Choroid plexus epithelial cell (primary cell): Measurements from ENCODE around the gene BLCAP.
"Not testable (repeated sequence)": the region's sequence is repeated elsewhere in the genome, so short reads cannot be mapped to it uniquely, and the experiment has no call there.

Experiments
- DNase-seq: peaks from one replicate; pipeline ENCODE4 v3.0.0-alpha.2; 2010; ENCODE audit warnings: low read depth
- H3K4me3 ChIP-seq: 2 replicates; pipeline ENCODE4 v1.5.1; 2011; ENCODE audit warnings: low read depth, mild to moderate bottlenecking, control low read depth, low read length, moderate library complexity
- CTCF ChIP-seq: conservative IDR thresholded peaks from 2 replicates; pipeline ENCODE4 v1.5.1; 2011; ENCODE audit warnings: low read depth, mild to moderate bottlenecking, control low read depth, inconsistent platforms, low read length, moderate library complexity

The BLCAP gene

DNA sequence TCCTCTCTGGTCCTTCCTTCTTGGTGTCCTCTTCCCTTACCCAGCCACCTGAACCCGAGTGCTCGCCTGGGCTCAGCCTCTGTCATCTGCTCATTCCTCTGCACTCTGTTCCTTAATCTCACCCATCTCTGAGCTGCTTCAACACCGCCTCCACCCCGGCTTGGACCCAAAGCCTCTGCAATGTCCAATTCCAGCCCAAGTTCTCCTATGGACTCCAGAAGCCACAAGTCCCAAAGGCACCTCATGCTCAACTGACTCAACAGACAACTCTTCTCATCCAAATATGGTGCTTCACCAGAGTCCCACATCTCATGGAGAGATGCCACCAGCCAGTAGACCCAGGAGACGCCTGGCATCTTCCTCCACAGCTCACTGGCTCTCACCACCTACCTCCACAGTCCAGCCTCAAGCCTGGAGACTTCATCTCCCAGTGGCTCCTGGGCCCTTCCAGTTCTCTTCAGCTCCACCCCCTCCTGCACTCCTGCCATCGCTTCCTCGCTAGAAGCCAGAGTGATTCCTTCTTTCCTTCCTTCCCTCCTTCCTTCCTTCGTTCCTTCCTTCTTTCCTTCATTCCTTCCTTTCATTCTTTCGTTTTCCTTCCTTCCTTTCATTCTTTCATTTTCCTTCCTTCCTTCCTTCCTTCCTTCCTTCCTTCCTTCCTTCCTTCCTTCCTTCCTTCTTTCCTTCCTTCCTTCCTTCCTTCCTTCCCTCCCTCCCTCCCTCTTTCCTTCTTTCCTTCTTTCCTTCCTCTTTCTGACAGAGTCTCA lies 47.6 kb downstream of the BLCAP start:
- no peak for TF ChIP-seq CTCF
- H3K4me3 ChIP-seq = no peak overlapping the region

DNA sequence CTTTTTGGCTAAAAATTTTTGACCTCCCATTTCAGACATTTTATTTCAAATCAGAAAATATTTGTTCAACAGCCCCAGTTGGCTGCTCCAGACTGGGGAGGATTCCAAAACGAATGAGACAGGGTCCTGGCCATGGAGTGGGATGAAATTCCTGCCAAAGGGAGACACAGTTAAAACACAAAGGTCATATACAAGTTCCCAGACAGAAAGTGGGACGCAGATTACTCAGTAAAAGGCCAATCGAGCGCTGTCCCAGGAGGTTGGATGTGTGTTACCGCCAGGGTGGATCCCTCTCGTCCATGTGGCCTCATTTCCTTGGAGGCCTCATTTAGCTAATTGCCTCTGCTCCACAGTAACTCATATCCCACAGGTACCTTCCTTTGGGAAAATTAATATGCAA lies 48.4 kb downstream of the BLCAP start:
- H3K4me3 ChIP-seq = no peak overlapping the region
- DNase-seq = no peak
- TF ChIP-seq CTCF = no peak

More for the DNA sequence above, 47.6 kb downstream of the BLCAP start:
- no peak for DNase-seq

DNA sequence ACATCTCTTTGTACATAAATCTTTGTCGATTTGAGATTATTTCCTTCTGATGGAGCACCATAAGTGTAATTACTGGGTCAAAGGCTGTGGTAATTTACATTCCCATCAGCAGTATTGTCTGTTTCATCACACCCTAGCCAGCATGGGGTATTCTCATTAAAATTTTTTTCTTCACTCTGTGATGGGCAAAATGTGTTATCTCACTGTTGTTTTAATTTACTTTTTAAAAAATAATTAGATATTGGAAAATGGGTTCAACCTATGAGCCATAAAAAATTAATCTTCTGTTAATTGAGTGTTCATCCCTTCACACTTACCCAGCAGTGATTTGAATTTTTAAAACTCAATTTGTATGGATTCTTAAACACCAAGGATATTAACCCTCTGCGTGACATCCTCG lies 50.6 kb downstream of the BLCAP start:
- DNase-seq = no peak
- TF ChIP-seq CTCF = no peak
- no peak overlapping the region for H3K4me3 ChIP-seq

- TF ChIP-seq CTCF = no peak
These were observed 52.4 kb downstream of the BLCAP start for GRCh38 chr20:37475252-37475651.

DNA sequence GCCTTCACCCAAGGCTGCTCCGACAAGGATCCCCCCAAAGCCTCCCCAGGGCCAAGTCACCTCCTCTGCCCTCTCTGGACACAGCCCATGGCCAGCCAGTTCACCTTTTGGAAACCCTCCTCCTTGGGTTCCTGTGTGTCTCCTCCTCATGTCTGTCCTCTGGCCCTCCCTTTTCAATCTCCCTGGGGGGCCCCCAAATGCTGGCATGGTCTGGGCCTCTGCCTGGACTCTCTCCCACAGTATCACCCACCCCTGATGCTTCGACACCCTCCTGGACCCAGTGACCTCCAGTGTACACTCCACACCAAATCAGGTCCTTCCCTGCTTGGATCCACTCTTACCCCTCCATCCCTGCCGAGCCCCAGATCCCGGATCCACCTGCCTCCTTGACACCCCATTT lies 53.3 kb downstream of the BLCAP start:
- DNase-seq = no peak
- TF ChIP-seq CTCF = no peak
- H3K4me3 ChIP-seq = no peak overlapping the region

More at GRCh38 chr20:37475252-37475651, 52.4 kb downstream of the BLCAP start:
- no peak for DNase-seq
- H3K4me3 ChIP-seq = no peak overlapping the region

DNA sequence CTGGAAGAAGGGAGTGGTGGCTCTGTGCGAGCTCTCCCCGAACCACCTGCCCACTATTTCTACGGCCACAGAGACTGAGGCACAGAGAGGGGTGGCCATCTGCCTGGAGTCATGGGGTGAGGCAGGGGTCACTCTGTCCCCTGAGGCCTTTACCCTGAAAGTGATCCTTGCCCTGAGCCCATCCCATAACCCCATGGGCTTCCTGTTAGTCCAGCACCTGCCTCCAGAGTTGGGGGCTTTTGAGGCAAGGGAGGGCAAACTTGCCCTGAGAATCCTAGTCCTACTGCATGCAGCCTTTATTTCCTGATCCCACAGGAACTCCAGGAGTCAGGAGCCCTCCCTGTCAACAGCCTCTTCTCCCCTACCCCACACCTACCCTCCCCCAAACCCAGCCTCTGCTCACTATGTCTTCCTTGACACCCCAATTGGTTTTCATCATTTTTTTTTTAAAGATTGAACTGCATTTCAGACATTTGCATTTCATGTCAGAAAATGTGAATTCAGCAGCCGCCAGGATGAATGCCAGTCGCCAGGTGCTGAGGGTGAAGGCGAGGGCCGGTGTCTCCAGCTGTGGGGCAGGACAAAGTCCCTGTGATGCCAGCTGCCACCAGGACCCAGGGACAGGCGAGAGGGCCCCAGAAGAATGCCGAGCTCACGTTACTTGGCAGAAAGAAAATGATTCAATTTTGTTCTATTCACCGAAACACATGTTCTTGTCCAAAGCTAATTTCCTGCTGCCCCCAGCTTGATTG lies 54.3 kb downstream of the BLCAP start:
- TF ChIP-seq CTCF = no peak
- no peak for DNase-seq

GRCh38 chr20:37472435-37472834 lies 55.2 kb downstream of the BLCAP start:
- DNase-seq, H3K4me3 ChIP-seq: not testable (repeated sequence)

More for the DNA sequence above, 54.3 kb downstream of the BLCAP start:
- no peak overlapping the region for H3K4me3 ChIP-seq
